CD14-positive monocyte (primary cell): Measurements from ENCODE around the gene MYOM3. TPM values are rescaled to one million over a fixed set of nuclear protein-coding genes. Genes with fewer than 3 reads are reported as not detected.

Experiments used
- DNase-seq, 3 donors: peaks; one replicate each; pipeline ENCODE4 v3.0.0-alpha.2; 2011 to 2022
- H2AFZ ChIP-seq: 2 replicates; pipeline ENCODE4 v1.6.0; 2012; ENCODE audit warnings: mild to moderate bottlenecking, low read depth, low read length, inconsistent platforms; ENCODE audit not compliant: insufficient read depth, poor library complexity, severe bottlenecking
- H3K27ac ChIP-seq, 2 donors: 1 replicate in 1 of 2; 2 replicates in 1 of 2; pipeline ENCODE4 v1.5.1; 2012 to 2013; ENCODE audit warnings: low read length in 2 of 2, control low read depth in 1 of 2, inconsistent platforms in 1 of 2, low read depth in 1 of 2, mild to moderate bottlenecking in 1 of 2
- H3K27me3 ChIP-seq, 2 donors: one replicate each; pipeline versions ENCODE4 v1.6.0 to v1.6.1; 2011 to 2013; ENCODE audit warnings: low read length in 2 of 2; ENCODE audit not compliant: control insufficient read depth in 2 of 2, insufficient read depth in 2 of 2
- H3K36me3 ChIP-seq, 2 donors: replicated peaks in 1 of 2; 1 replicate in 1 of 2; 2 replicates in 1 of 2; pipeline versions ENCODE4 v1.5.1 to v1.6.1; 2012 to 2013; ENCODE audit warnings: low read length in 2 of 2, control low read depth in 1 of 2, inconsistent platforms in 1 of 2, mild to moderate bottlenecking in 1 of 2; ENCODE audit not compliant: insufficient read depth in 2 of 2, control insufficient read depth in 1 of 2
- H3K4me1 ChIP-seq, 2 donors: 1 replicate in 1 of 2; 2 replicates in 1 of 2; pipeline versions ENCODE4 v1.5.1 to v1.6.1; 2012 to 2013; ENCODE audit warnings: low read length in 2 of 2, control low read depth in 1 of 2, inconsistent platforms in 1 of 2, mild to moderate bottlenecking in 1 of 2, moderate library complexity in 1 of 2; ENCODE audit not compliant: insufficient read depth in 2 of 2, control insufficient read depth in 1 of 2
- H3K4me2 ChIP-seq: replicated peaks from 2 replicates; pipeline ENCODE3; 2012; ENCODE audit warnings: low read length, moderate library complexity, mild to moderate bottlenecking; ENCODE audit not compliant: poor library complexity, severe bottlenecking; ENCODE audit errors: extremely low read depth
- H3K4me3 ChIP-seq, 3 experiments: fragments of 200-600 bp in 1 of 3; sonication (generic) in 1 of 3; replicated peaks in 1 of 3; 1 replicate in 2 of 3; 2 replicates in 1 of 3; pipeline ENCODE4 v1.5.1; 2011 to 2013; ENCODE audit warnings: low read length in 3 of 3, mild to moderate bottlenecking in 3 of 3, control low read depth in 2 of 3, low read depth in 2 of 3, inconsistent platforms in 1 of 3, moderate library complexity in 1 of 3
- H3K79me2 ChIP-seq: 2 replicates; pipeline ENCODE4 v1.6.0; 2012; ENCODE audit warnings: mild to moderate bottlenecking, control low read depth, inconsistent platforms, low read length, moderate library complexity; ENCODE audit not compliant: insufficient read depth
- H3K9ac ChIP-seq: 2 replicates; pipeline ENCODE4 v1.6.0; 2017; ENCODE audit warnings: low read length, mild to moderate bottlenecking; ENCODE audit not compliant: insufficient read depth, poor library complexity, severe bottlenecking
- H3K9me3 ChIP-seq, 2 donors: replicated peaks in 1 of 2; 1 replicate in 1 of 2; 2 replicates in 1 of 2; pipeline versions ENCODE4 v1.5.1 to v1.6.1; 2012 to 2013; ENCODE audit warnings: low read length in 2 of 2, control low read depth in 1 of 2; ENCODE audit not compliant: control insufficient read depth in 1 of 2, insufficient read depth in 1 of 2
- H4K20me1 ChIP-seq: 2 replicates; pipeline ENCODE4 v1.6.0; 2012; ENCODE audit warnings: mild to moderate bottlenecking, low read length, control low read depth, moderate library complexity; ENCODE audit not compliant: insufficient read depth
- H3K27ac Mint-ChIP-seq, 7 donors: one replicate each; pipeline ENCODE4 v1.8.0; 2020; ENCODE audit warnings: mild to moderate bottlenecking in 7 of 7, mixed read lengths in 7 of 7, moderate library complexity in 6 of 7, inconsistent platforms in 2 of 7
- H3K27me3 Mint-ChIP-seq, 3 donors: one replicate each; pipeline ENCODE4 v1.8.0; 2021 to 2022; ENCODE audit warnings: low read depth in 3 of 3, mild to moderate bottlenecking in 3 of 3, mixed read lengths in 3 of 3, moderate library complexity in 3 of 3, inconsistent platforms in 1 of 3
- H3K36me3 Mint-ChIP-seq, 2 donors: one replicate each; pipeline ENCODE4 v1.8.0; 2020; ENCODE audit warnings: mixed read lengths in 2 of 2, inconsistent platforms in 1 of 2, mild to moderate bottlenecking in 1 of 2
- H3K4me1 Mint-ChIP-seq: one replicate; pipeline ENCODE4 v1.8.0; 2020; ENCODE audit warnings: mild to moderate bottlenecking, mixed read lengths
- H3K4me3 Mint-ChIP-seq, 2 donors: one replicate each; pipeline ENCODE4 v1.8.0; 2020; ENCODE audit warnings: mild to moderate bottlenecking in 2 of 2, mixed read lengths in 2 of 2, moderate library complexity in 1 of 2
- H3K9me3 Mint-ChIP-seq, 7 donors: one replicate each; pipeline ENCODE4 v1.8.0; 2020 to 2022; ENCODE audit warnings: mixed read lengths in 7 of 7, mild to moderate bottlenecking in 6 of 7, moderate library complexity in 6 of 7, inconsistent platforms in 2 of 7
- WGBS: methylation state at CpG from one replicate; pipeline ENCODE4 v1.1.5; 2013; ENCODE audit warnings: missing lambda C conversion rate; ENCODE audit not compliant: insufficient coverage; 5-methylcytosine and 5-hydroxymethylcytosine counted together
- intact Hi-C, 2 donors: fragments of 100-400 bp; cut with micrococcal nuclease; formaldehyde crosslinking; loops; one replicate each; pipeline versions ENCODE4 v1.15.0 to v1.15.1; 2023
- polyA plus RNA-seq, 3 donors: library from polyadenylated mRNA; depleted of rRNA in 1 of 3; unstranded in 2 of 3; stranded (reverse) in 1 of 3; fragments of 300-500 nt in 2 of 3; fragments of >200 nt in 1 of 3; fragmentation: Illumina TruSeq in 2 of 3; gene quantifications; 1 replicate in 2 of 3; 2 replicates in 1 of 3; pipeline ENCODE4 v1.2.3, GENCODE V29; 2012 to 2021
- TF ChIP-seq, protein P1 (sequence below): fragments of 200-600 bp; IDR thresholded peaks from one replicate; pipeline ENCODE4 v1.8.0; 2022; ENCODE audit warnings: antibody characterized with exemption, mild to moderate bottlenecking

MYOM3 gene
- polyA plus RNA-seq, 3 donors: not detected

DNA sequence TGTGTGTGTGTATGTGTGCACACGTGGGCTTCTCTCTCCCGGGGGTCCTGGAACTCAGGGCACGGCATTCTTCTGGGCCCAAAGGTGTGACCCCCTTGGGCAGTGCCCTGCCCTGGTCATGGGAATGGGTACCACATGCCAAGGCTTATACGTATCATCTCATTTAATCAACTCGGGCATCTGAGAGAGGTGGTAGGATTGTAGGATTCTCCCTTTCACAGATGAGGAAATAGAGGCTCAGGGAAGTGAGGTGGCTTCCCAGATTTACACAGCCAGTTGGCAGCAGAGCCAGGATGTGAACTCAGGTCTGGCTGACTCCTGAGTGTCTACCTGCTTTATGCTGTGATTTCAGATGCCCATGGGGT, 15.2 kb downstream of the MYOM3 start:
- Histone ChIP-seq H4K20me1 (no peaks in the 10 kb centered on the region), H3K79me2 (no peaks in the 10 kb centered on the region), H3K4me2 (no peak overlapping the region), H3K9me3 (no peaks in the 10 kb centered on the region), H3K4me1 (no peaks in the 10 kb centered on the region), H2AFZ (no peak overlapping the region), H3K27me3 (no peaks in the 10 kb centered on the region), H3K27ac (no peak overlapping the region), H3K36me3 (no peaks in the 10 kb centered on the region), H3K9ac (no peak overlapping the region), H3K4me3 (no peak overlapping the region)
- Mint-ChIP-seq H3K36me3 (no peaks in the 10 kb centered on the region), H3K27me3 (peaks cover 0 to 4% (median 2%) of the 10 kb centered on the region in 3 donors), H3K9me3 (no peaks in the 10 kb centered on the region), H3K4me1 (no peaks in the 10 kb centered on the region), H3K27ac (no peak overlapping the region), H3K4me3 (no peak overlapping the region)
- WGBS: 94% methylated on average over 3 of the region's 5 CpGs
- no peak for DNase-seq
- TF ChIP-seq, protein P1, sequence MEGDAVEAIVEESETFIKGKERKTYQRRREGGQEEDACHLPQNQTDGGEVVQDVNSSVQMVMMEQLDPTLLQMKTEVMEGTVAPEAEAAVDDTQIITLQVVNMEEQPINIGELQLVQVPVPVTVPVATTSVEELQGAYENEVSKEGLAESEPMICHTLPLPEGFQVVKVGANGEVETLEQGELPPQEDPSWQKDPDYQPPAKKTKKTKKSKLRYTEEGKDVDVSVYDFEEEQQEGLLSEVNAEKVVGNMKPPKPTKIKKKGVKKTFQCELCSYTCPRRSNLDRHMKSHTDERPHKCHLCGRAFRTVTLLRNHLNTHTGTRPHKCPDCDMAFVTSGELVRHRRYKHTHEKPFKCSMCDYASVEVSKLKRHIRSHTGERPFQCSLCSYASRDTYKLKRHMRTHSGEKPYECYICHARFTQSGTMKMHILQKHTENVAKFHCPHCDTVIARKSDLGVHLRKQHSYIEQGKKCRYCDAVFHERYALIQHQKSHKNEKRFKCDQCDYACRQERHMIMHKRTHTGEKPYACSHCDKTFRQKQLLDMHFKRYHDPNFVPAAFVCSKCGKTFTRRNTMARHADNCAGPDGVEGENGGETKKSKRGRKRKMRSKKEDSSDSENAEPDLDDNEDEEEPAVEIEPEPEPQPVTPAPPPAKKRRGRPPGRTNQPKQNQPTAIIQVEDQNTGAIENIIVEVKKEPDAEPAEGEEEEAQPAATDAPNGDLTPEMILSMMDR: no peak
- intact Hi-C loops: no loop called here

DNA sequence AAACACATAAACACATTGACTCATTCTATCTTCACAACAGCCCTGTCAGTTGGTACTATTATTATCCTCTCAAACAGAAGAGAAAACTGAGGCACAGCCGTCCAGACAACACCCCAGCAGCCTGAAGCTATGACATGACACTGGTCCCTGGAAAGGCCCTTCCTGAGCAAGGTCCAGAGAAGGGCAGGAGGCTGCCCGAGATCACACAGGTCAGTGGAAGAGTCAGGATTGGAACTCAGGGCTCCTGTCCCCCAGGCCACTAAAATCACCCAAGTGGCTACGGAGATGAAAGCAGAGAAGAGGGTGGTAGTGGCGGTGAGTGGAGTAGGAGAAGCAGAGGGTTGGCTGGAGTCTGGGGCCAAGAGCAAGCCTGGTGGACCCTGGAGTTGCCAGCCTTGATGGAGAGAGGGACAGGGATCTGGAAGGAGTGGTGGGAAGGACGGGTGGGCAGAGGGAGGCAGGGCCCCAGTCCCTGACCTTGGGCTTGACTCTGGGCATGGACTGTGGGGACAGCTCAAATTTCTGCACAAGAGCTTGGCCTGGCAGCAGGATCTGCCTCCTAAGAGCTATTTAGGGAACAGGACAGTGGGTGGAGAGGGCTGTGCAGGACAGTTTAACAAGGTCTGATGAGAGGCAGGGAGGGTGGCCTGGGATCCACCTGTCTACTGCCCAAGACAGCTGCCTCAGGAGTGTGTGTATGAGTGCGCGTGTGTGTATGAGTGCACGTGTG, 15.8 kb downstream of the MYOM3 start:
- Histone ChIP-seq H3K36me3 (no peaks in the 10 kb centered on the region), H4K20me1 (no peaks in the 10 kb centered on the region), H2AFZ (no peak overlapping the region), H3K27ac (no peak overlapping the region), H3K27me3 (no peaks in the 10 kb centered on the region), H3K4me3 (no peak overlapping the region), H3K79me2 (no peaks in the 10 kb centered on the region), H3K4me1 (no peaks in the 10 kb centered on the region), H3K4me2 (no peak overlapping the region), H3K9me3 (no peaks in the 10 kb centered on the region), H3K9ac (no peak overlapping the region)
- no peaks in the 10 kb centered on the region for H3K4me1 Mint-ChIP-seq
- no peak overlapping the region for H3K27ac Mint-ChIP-seq
- no peak for DNase-seq
- peaks cover 0 to 4% (median 2%) of the 10 kb centered on the region in 3 donors for H3K27me3 Mint-ChIP-seq
- H3K9me3 Mint-ChIP-seq: no peaks in the 10 kb centered on the region
- intact Hi-C loops: no loop called here
- TF ChIP-seq, protein P1: no peak
- no peak overlapping the region for H3K4me3 Mint-ChIP-seq
- 91% methylated on average over 7 of the region's 8 CpGs for WGBS
- no peaks in the 10 kb centered on the region for H3K36me3 Mint-ChIP-seq
